Gastroesophageal sphincter (tissue), 4 donors: ENCODE results near the gene UBFD1. TPM values are rescaled to one million over a fixed set of nuclear protein-coding genes. Genes with fewer than 3 reads are reported as not detected.
A peak's percentile ranks its signal among the peaks of the same experiment; 100 is the strongest.

Source experiments
- ATAC-seq: fragments of 150-250 bp; one replicate; pipeline ENCODE4 v1.9.1; 2016; ENCODE audit warnings: mild to moderate bottlenecking, moderate library complexity
- H3K27ac ChIP-seq, 4 donors: fragments of 200-600 bp; sonication (generic) in 3 of 4; 1 replicate in 3 of 4; 2 replicates in 1 of 4; pipeline ENCODE4 v1.5.1; 2016 to 2019
- H3K27me3 ChIP-seq: fragments of 200-600 bp; sonication (generic); one replicate; pipeline ENCODE4 v1.5.1; 2019
- H3K36me3 ChIP-seq, 2 donors: fragments of 200-600 bp; sonication (generic); one replicate each; pipeline ENCODE4 v1.5.1; 2019; ENCODE audit warnings: control low read depth in 1 of 2
- H3K4me1 ChIP-seq, 3 donors: fragments of 200-600 bp; sonication (generic); 1 replicate in 2 of 3; 2 replicates in 1 of 3; pipeline ENCODE4 v1.5.1; 2016 to 2019; ENCODE audit warnings: control low read depth in 2 of 3
- H3K4me3 ChIP-seq, 2 donors: fragments of 200-600 bp; sonication (generic); one replicate each; pipeline ENCODE4 v1.5.1; 2019; ENCODE audit warnings: mild to moderate bottlenecking in 1 of 2, moderate library complexity in 1 of 2
- H3K9me3 ChIP-seq, 3 donors: fragments of 200-600 bp; sonication (generic); one replicate each; pipeline ENCODE4 v1.5.1; 2017 to 2019; ENCODE audit warnings: control low read depth in 2 of 3
- CTCF ChIP-seq, 4 experiments: fragments of 200-600 bp in 2 of 4; fragments of 450-650 bp in 2 of 4; sonication (generic) in 1 of 4; IDR thresholded peaks; one replicate each; pipeline ENCODE4 v1.5.1; 2017 to 2019; ENCODE audit warnings: antibody characterized with exemption in 4 of 4, mild to moderate bottlenecking in 2 of 4, moderate library complexity in 2 of 4
- EP300 ChIP-seq: sonication (generic); formaldehyde crosslinking; IDR thresholded peaks from one replicate; pipeline ENCODE4 v1.6.1; 2017; ENCODE audit warnings: antibody characterized with exemption, mild to moderate bottlenecking
- POLR2A ChIP-seq, 2 donors: fragments of 450-650 bp; IDR thresholded peaks; one replicate each; pipeline ENCODE4 v1.6.1; 2017; ENCODE audit warnings: antibody characterized with exemption in 2 of 2, mild to moderate bottlenecking in 2 of 2, moderate library complexity in 1 of 2
- POLR2AphosphoS5 ChIP-seq: sonication (generic); formaldehyde crosslinking; IDR thresholded peaks from one replicate; pipeline ENCODE4 v1.6.1; 2017; ENCODE audit warnings: antibody characterized with exemption
- WGBS, 2 donors: methylation state at CpG; one replicate each; pipeline ENCODE4 v1.1.5; 2018; ENCODE audit warnings: low coverage in 1 of 2; 5-methylcytosine and 5-hydroxymethylcytosine counted together
- total RNA-seq, 4 donors: library from RNA; depleted of rRNA; stranded (reverse); fragments of >200 nt; gene quantifications; one replicate each; pipeline ENCODE4 v1.1.0, GENCODE V29; 2016

The UBFD1 gene
- 10 to 100 TPM; 54.5 to 81.3 (median 66.2) TPM for total RNA-seq

DNA sequence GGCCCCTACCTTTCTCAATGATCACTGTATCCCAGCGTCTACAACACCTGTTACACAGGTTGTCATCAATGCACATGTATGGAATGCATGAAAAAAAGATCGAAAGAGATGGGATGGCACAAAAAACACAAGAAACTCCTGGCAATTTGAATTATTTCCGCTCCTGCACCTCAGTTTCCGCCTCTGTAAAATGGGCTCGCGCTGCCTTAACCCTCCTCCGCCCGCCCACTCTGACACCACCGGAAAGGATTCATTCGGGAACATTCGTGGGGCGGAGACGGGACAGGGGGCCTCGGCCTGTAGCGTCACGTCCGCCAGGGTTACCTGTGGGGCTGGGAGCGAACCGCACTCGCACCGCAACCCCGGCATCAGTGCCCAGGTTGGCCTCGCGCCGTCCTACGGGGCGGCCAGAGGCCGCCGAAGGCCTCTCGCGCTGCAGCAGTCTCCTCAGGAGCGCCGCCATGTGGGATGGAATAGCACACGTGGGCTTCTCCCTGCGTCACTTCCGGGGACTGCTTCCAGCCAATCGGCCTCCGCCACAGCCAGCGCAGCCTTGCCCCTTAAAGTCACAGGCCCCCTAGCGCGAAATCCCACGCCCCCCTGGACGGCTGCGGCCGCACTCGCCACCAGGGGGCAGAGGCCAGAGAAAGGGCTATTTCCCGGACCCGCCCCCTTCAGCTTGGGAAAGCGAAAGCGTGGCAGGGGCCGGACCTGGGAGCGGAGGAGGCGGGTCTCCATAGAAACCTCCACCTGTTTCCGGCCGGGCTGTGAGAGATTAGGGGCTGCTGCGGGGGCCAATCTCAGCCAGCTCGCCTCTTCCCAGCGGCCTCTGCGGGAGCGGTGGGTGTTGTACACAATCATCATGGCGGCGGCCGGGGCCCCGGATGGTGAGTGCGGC, at the start of gene UBFD1, which contains the start of gene EARS2:
Gene UBFD1, plus strand, starts transcription at position 847 of the 898 bp plus-strand sequence. Its CDS starts 16 bp downstream, at position 863.
Gene EARS2, minus strand, starts transcription at position 470 of the 898 bp plus-strand sequence. Its CDS starts 7 bp downstream, at position 463.
- ATAC-seq, result peak; percentile 97
- peaks cover 6 to 45% (median 16%) of the 10 kb centered on the region in 3 donors for H3K4me1 ChIP-seq
- H3K27me3 ChIP-seq, result no peaks in the 10 kb centered on the region
- peaks cover 0 to 41% of the 10 kb centered on the region in 2 donors for H3K36me3 ChIP-seq
- peak within 1 kb of the TSS; percentile 91 to 99 for H3K4me3 ChIP-seq
- peak within 1 kb of the TSS; percentile 81 to 96 (median 92) for H3K27ac ChIP-seq
- no peaks in the 10 kb centered on the region for H3K9me3 ChIP-seq
- TF ChIP-seq POLR2A (IDR thresholded peaks at IDR 0.05), result peak; percentile 22 to 38
- TF ChIP-seq POLR2AphosphoS5, result peak; percentile 70
- TF ChIP-seq EP300, result no peak
- TF ChIP-seq CTCF (IDR thresholded peaks at IDR 0.05), result peak in 3 of 4 experiments; percentile 93 to 99 (median 95)
- 7 to 30% methylated on average over 2 to 14 of the region's 65 CpGs for WGBS, 2 donors

DNA sequence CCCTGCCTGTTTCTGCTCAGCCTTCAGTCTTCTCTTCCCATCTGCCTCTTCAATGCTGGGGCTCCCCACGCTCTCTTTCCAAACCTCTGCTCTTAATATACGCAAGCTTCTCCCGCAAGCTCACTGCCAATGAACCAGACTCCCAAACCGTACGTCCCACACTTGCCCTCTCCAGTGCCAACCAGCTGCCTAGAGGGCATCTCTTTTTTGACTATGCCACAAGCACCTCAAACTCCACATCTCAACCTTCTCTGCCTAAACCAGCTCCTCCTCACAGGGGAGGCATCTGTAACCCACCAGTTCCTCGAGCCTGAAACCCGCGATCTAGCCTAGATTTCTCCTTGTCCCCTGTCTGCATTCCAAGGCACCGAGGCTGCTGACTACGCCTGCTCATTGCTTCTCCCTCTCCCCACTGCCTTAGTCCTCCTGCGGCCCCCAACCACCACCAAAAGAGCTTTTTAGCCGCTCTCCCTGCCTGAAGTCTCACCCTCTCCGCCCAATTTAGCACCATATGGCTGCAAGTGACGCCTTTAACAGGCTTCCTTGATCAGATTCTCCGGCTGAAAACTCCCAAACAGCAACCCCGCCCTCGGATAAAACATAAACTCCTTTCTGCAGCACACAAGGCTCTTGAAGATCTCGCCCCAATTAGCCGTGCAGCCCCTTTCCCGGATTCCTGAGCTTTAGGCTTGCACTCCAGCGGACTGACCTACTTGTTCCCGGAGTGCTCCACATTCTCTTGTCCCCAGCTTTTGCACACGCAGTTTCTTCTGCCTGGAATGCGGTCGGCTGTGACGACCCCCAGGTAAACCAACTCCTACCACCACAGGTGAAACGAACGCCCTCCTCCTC, 48.7 kb upstream of the UBFD1 start:
- peaks cover 0 to 64% (median 23%) of the 10 kb centered on the region in 3 donors for H3K4me1 ChIP-seq
- H3K27ac ChIP-seq, result peak overlapping the region in 3 of 4 donors; percentile 67 to 92 (median 89)
- no peak for ATAC-seq
- no peak for TF ChIP-seq CTCF (IDR thresholded peaks at IDR 0.05)
- TF ChIP-seq POLR2A (IDR thresholded peaks at IDR 0.05), result no peak
- no peak for TF ChIP-seq EP300
- TF ChIP-seq POLR2AphosphoS5, result no peak
- no peaks in the 10 kb centered on the region for H3K9me3 ChIP-seq
- H3K4me3 ChIP-seq, result peak overlapping the region; percentile 68 to 90
- 10 to 15% methylated on average over 18 to 19 of the region's 28 CpGs for WGBS, 2 donors
- no peaks in the 10 kb centered on the region for H3K27me3 ChIP-seq
- H3K36me3 ChIP-seq, result no peaks in the 10 kb centered on the region

DNA sequence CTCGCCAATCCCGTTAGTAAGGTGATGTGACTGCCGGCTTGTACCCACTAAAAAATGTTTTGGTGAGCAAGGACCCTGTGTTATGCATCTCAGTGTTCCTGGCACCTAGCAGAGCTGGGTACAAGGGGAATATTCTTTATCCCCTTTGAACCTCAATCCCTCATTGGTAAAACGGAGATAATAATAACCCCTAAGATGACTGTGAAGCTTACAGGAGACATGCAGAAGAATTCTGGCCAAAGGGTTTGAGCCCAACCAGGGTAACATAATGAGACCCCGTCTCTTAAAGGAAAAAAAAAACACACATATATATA, 48.1 kb upstream of the UBFD1 start:
- Histone ChIP-seq H3K4me3 (peak overlapping the region; percentile 68 to 90), H3K9me3 (no peaks in the 10 kb centered on the region), H3K27me3 (no peaks in the 10 kb centered on the region), H3K27ac (peak overlapping the region in 3 of 4 donors; percentile 67 to 92 (median 89)), H3K36me3 (peaks cover 0 to 3% of the 10 kb centered on the region in 2 donors), H3K4me1 (peaks cover 0 to 58% (median 19%) of the 10 kb centered on the region in 3 donors)
- ATAC-seq, result no peak
- TF ChIP-seq CTCF (IDR thresholded peaks at IDR 0.05) (no peak), POLR2AphosphoS5 (no peak), POLR2A (IDR thresholded peaks at IDR 0.05) (no peak), EP300 (no peak)
- WGBS, 2 donors, result 0 to 7% methylated on average over 1 to 2 of the region's 5 CpGs

DNA sequence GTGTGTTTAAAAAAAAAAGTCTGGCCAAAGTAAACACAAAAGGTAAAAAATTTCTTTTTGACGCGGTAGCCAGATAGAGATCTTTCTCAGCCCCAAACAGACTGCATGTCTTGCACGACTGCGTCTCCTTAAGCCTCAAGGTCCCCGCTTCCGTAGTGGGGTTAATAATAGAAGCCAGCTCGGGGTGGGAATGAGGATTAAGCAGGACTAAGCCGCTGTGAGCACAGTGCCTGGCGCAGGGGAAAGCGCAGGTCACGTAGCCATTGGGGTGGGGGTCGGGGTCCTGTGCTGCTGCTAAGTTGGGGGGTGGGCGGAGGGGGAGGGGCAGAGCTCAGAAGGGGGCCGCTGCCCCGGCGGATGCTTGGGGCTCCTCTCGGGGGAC, 47.8 kb upstream of the UBFD1 start:
- 0% methylated on average over 7 to 14 of the region's 17 CpGs for WGBS, 2 donors
- peak overlapping the region; percentile 45 to 92 (median 85) for H3K27ac ChIP-seq

More for the DNA sequence above, 47.8 kb upstream of the UBFD1 start:
- peak; percentile 12 for ATAC-seq
- Histone ChIP-seq H3K36me3 (peaks cover 0 to 7% of the 10 kb centered on the region in 2 donors), H3K4me3 (peak overlapping the region; percentile 68 to 90), H3K9me3 (no peaks in the 10 kb centered on the region), H3K27me3 (no peaks in the 10 kb centered on the region), H3K4me1 (peaks cover 0 to 54% (median 16%) of the 10 kb centered on the region in 3 donors)
- TF ChIP-seq POLR2AphosphoS5 (no peak), EP300 (no peak), POLR2A (IDR thresholded peaks at IDR 0.05) (no peak), CTCF (IDR thresholded peaks at IDR 0.05) (no peak)
